GM23248 (cell line): ENCODE measurements around the gene SELL. TPM values are rescaled to one million over a fixed set of nuclear protein-coding genes. Genes with fewer than 3 reads are reported as not detected.

Experiments used
- DNase-seq: peaks from one replicate; pipeline ENCODE4 v3.0.0-alpha.2; 2015
- H2AFZ ChIP-seq: fragments of 200-600 bp; sonication (generic); 2 replicates; pipeline ENCODE4 v1.6.1; 2016; ENCODE audit warnings: antibody characterized with exemption
- H3F3A ChIP-seq: fragments of 200-600 bp; sonication (generic); 2 replicates; pipeline ENCODE4 v1.6.1; 2016; ENCODE audit warnings: mild to moderate bottlenecking, antibody characterized with exemption, mixed run types; ENCODE audit not compliant: insufficient read depth
- H3K27ac ChIP-seq: fragments of 200-600 bp; sonication (generic); 2 replicates; pipeline ENCODE4 v1.5.1; 2016; ENCODE audit warnings: mild to moderate bottlenecking
- H3K27me3 ChIP-seq: fragments of 200-600 bp; sonication (generic); replicated peaks from 2 replicates; pipeline ENCODE4 v1.6.1; 2016; ENCODE audit warnings: mild to moderate bottlenecking; ENCODE audit not compliant: insufficient read depth
- H3K36me3 ChIP-seq: fragments of 200-600 bp; sonication (generic); 2 replicates; pipeline ENCODE4 v1.6.1; 2016; ENCODE audit warnings: low read depth, mild to moderate bottlenecking
- H3K4me1 ChIP-seq: fragments of 200-600 bp; sonication (generic); 2 replicates; pipeline ENCODE4 v1.6.1; 2016; ENCODE audit warnings: mild to moderate bottlenecking; ENCODE audit not compliant: insufficient read depth
- H3K4me2 ChIP-seq: fragments of 200-600 bp; sonication (generic); one replicate; pipeline ENCODE4 v1.6.1; 2016; ENCODE audit warnings: mild to moderate bottlenecking; ENCODE audit not compliant: unreplicated experiment
- H3K4me3 ChIP-seq: fragments of 200-600 bp; sonication (generic); 2 replicates; pipeline ENCODE4 v1.5.1; 2016; ENCODE audit warnings: mild to moderate bottlenecking
- H3K79me2 ChIP-seq: fragments of 200-600 bp; sonication (generic); 2 replicates; pipeline ENCODE4 v1.6.1; 2016; ENCODE audit warnings: mild to moderate bottlenecking; ENCODE audit not compliant: insufficient read depth
- H3K9ac ChIP-seq: fragments of 200-600 bp; sonication (generic); 2 replicates; pipeline ENCODE4 v1.6.1; 2016; ENCODE audit warnings: mild to moderate bottlenecking
- H3K9me2 ChIP-seq: fragments of 200-600 bp; sonication (generic); 2 replicates; pipeline ENCODE4 v1.6.1; 2016; ENCODE audit warnings: mixed run types, mild to moderate bottlenecking, moderate library complexity; ENCODE audit not compliant: insufficient read depth
- H3K9me3 ChIP-seq: fragments of 200-600 bp; sonication (generic); one replicate; pipeline ENCODE4 v1.6.1; 2017; ENCODE audit warnings: low read depth
- H4K20me1 ChIP-seq: fragments of 200-600 bp; sonication (generic); 2 replicates; pipeline ENCODE4 v1.6.0; 2016; ENCODE audit not compliant: insufficient read depth
- EZH2 ChIP-seq: fragments of 200-600 bp; sonication (generic); IDR thresholded peaks from 2 replicates; pipeline ENCODE4 v1.6.1; 2018; ENCODE audit warnings: antibody characterized with exemption, mild to moderate bottlenecking; ENCODE audit not compliant: insufficient read depth, poor library complexity, severe bottlenecking
- EZH2phosphoT487 ChIP-seq: fragments of 200-600 bp; sonication (generic); IDR thresholded peaks from 2 replicates; pipeline ENCODE4 v1.6.1; 2018; ENCODE audit warnings: antibody characterized with exemption, moderate library complexity, mild to moderate bottlenecking, low read depth; ENCODE audit not compliant: insufficient read depth
- WGBS, 2 experiments: methylation state at CpG; one replicate each; pipeline ENCODE4 v1.1.6; 2015 to 2017; ENCODE audit warnings: low lambda C conversion rate in 2 of 2, low coverage in 1 of 2; ENCODE audit errors: missing lambda C conversion rate in 2 of 2; 5-methylcytosine and 5-hydroxymethylcytosine counted together
- in situ Hi-C: fragments of 300-500 bp; cut with MboI; formaldehyde crosslinking; loops from 2 replicates; pipeline ENCODE4 v1.15.0; 2020
- polyA plus RNA-seq: library from polyadenylated mRNA; unstranded; fragments of >200 nt; fragmentation: Nextera tagmentation; extraction: Ambion mirVana; gene quantifications from 2 replicates; pipeline ENCODE4 v1.2.1, GENCODE V29; 2016
- total RNA-seq: library from RNA; depleted of rRNA; stranded (reverse); fragments of >200 nt; shearing (Covaris generic); gene quantifications from 2 replicates; pipeline ENCODE4 v1.2.3, GENCODE V29; 2014; rRNA removed

SELL gene
- total and polyA plus RNA-seq, 2 experiments from 2014 or later: not detected

DNA sequence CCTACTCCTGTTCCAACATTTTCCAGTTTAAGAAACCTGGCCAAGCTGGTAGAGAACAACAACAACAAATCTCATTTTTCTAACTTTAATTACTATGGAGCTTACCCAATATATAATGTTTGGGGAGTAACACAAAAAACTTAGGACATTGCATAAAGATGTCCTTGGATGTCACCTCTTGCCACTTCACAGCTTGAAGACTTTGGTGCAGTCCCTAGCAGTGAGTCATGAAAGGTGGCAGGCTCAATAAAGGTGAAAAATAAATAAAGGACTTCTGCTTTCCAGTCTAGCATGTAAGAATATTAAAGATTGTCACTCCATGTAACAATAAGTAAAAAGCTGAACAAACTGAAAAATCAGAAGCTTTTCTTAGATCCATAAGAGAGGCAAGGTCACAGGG is 63.9 kb downstream of the SELL start:
- Histone ChIP-seq H3K9ac (no peak overlapping the region), H3K27ac (no peak overlapping the region), H3K79me2 (no peaks in the 10 kb centered on the region), H3K9me2 (no peaks in the 10 kb centered on the region), H3K4me2 (no peak overlapping the region), H3K27me3 (no peaks in the 10 kb centered on the region), H3K9me3 (no peaks in the 10 kb centered on the region), H3K36me3 (no peaks in the 10 kb centered on the region), H3K4me3 (no peak overlapping the region), H4K20me1 (no peaks in the 10 kb centered on the region), H3F3A (no peaks in the 10 kb centered on the region), H2AFZ (no peak overlapping the region), H3K4me1 (no peaks in the 10 kb centered on the region)
- no peak for DNase-seq
- TF ChIP-seq EZH2phosphoT487: no peak
- no peak for TF ChIP-seq EZH2
- in situ Hi-C loops: no loop called here

DNA sequence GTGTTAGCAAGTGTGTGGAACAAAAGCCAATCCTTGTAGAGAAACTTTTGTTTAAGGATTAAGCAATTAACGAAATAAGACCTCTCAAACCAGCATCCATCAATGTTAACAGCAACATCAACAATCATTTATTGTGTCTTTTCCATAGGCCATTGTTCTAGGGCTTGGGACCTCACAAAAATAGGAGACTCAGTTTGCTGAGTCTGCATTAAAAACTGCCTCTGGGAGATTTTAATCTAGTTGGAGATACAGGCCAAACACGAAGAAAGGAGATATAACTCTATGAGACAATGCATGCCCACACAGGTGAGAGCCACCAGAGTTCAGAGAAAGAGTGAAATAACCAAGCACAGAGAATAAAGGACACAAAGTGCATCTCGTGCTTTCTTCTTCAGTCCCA is 67.1 kb downstream of the SELL start:
- no peaks in the 10 kb centered on the region for H3K79me2 ChIP-seq
- H3K9me2 ChIP-seq: no peaks in the 10 kb centered on the region
- H3K4me1 ChIP-seq: no peaks in the 10 kb centered on the region
- H3K4me2 ChIP-seq: no peak overlapping the region
- H3F3A ChIP-seq: no peaks in the 10 kb centered on the region
- TF ChIP-seq EZH2: no peak
- no peak for TF ChIP-seq EZH2phosphoT487
- no peaks in the 10 kb centered on the region for H3K9me3 ChIP-seq
- no peak for DNase-seq
- 21 to 34% methylated on average over 3 of the region's 3 CpGs for WGBS, 2 experiments
- no peak overlapping the region for H3K9ac ChIP-seq
- H2AFZ ChIP-seq: no peak overlapping the region
- H3K4me3 ChIP-seq: no peak overlapping the region
- in situ Hi-C loops: no loop called here
- no peaks in the 10 kb centered on the region for H3K36me3 ChIP-seq
- no peaks in the 10 kb centered on the region for H4K20me1 ChIP-seq
- no peaks in the 10 kb centered on the region for H3K27me3 ChIP-seq
- no peak overlapping the region for H3K27ac ChIP-seq

Other genes starting within 250 kb of the SELL start
- 7.1 and 7.6 TPM in 2 replicates for gene SLC19A2, start 225.7 kb downstream of the SELL start, total RNA-seq
- gene SLC19A2, start 225.7 kb downstream of the SELL start, polyA plus RNA-seq: 2.1 and 2.6 TPM in 2 replicates
- not detected in 2 replicates for gene F5, start 125.1 kb downstream of the SELL start, total RNA-seq
- not detected in 2 replicates for gene F5, start 125.1 kb downstream of the SELL start, polyA plus RNA-seq
- gene SELP, start 81.5 kb downstream of the SELL start, total RNA-seq: not detected in 2 replicates
- not detected in 2 replicates for gene SELP, start 81.5 kb downstream of the SELL start, polyA plus RNA-seq
- gene SELE, start 22.5 kb upstream of the SELL start, total RNA-seq: not detected in 2 replicates
- gene SELE, start 22.5 kb upstream of the SELL start, polyA plus RNA-seq: not detected in 2 replicates
- 7.8 and 12.8 TPM in 2 replicates for gene METTL18, start 83.3 kb upstream of the SELL start, total RNA-seq
- gene METTL18, start 83.3 kb upstream of the SELL start, polyA plus RNA-seq: 6.9 and 8.2 TPM in 2 replicates
- gene SCYL3, start 182.3 kb upstream of the SELL start, total RNA-seq: 7.6 and 10.2 TPM in 2 replicates
- 4.5 and 5.8 TPM in 2 replicates for gene SCYL3, start 182.3 kb upstream of the SELL start, polyA plus RNA-seq